Loucy (cell line): ENCODE data around the gene CYB5R3.

ENCODE experiments used
- CTCF ChIP-seq: fragments of 200-600 bp; sonication (generic); conservative IDR thresholded peaks from 2 replicates; pipeline ENCODE4 v1.5.1; 2014; ENCODE audit warnings: mild to moderate bottlenecking, antibody characterized with exemption, low read length
- EZH2phosphoT487 ChIP-seq: fragments of 200-600 bp; IDR thresholded peaks from 2 replicates; pipeline ENCODE4 v1.6.1; 2018; ENCODE audit warnings: antibody characterized with exemption, mild to moderate bottlenecking, moderate library complexity, borderline replicate concordance

- no peak for TF ChIP-seq CTCF
- TF ChIP-seq EZH2phosphoT487: no peak
Measured at GRCh38 chr22:42602470-42602869, 46.7 kb downstream of the CYB5R3 start.
